ENCODE data around the gene P4HB. TPM values are rescaled to one million over a fixed set of nuclear protein-coding genes. Genes with fewer than 3 reads are reported as not detected.

Gene P4HB
- total and polyA plus RNA-seq, 8 donors, result 485 to 935 (median 547) TPM

GRCh38 chr17:81868674-81869220 lies 8.4 kb upstream of the P4HB start:
- no peak for TF ChIP-seq CTCF (IDR thresholded peaks at IDR 0.05)

GRCh38 chr17:81867991-81868673 lies 7.8 kb upstream of the P4HB start:
- H3K4me3 ChIP-seq, result no peak overlapping the region
- no peaks in the 10 kb centered on the region for H3K27me3 ChIP-seq
- intact Hi-C loops (cut with DNase I), result no loop called here
- H3K27ac ChIP-seq, result peak overlapping the region; percentile 7 to 53
- no peak for TF ChIP-seq CTCF (IDR thresholded peaks at IDR 0.05)
- peaks cover 4 to 52% of the 10 kb centered on the region in 2 donors for H3K36me3 ChIP-seq
- DNase-seq (no peak), ATAC-seq (no peak)
- H3K9me3 ChIP-seq, result no peaks in the 10 kb centered on the region
- H3K4me1 ChIP-seq, result peaks cover 18 to 88% of the 10 kb centered on the region in 2 donors

More at GRCh38 chr17:81868674-81869220, 8.4 kb upstream of the P4HB start:
- no peaks in the 10 kb centered on the region for H3K27me3 ChIP-seq
- intact Hi-C loops (cut with DNase I), result no loop called here
- DNase-seq (peak in 1 of 4 donors; percentile 53), ATAC-seq (peak; percentile 5)
- peaks cover 4 to 52% of the 10 kb centered on the region in 2 donors for H3K36me3 ChIP-seq
- peak overlapping the region in 1 of 2 donors; percentile 97 for H3K4me3 ChIP-seq
- H3K27ac ChIP-seq, result peak overlapping the region; percentile 7 to 98
- H3K9me3 ChIP-seq, result no peaks in the 10 kb centered on the region
- H3K4me1 ChIP-seq, result peaks cover 18 to 82% of the 10 kb centered on the region in 2 donors

GRCh38 chr17:81867170-81867990 lies 7.0 kb upstream of the P4HB start:
- Histone ChIP-seq H3K9me3 (no peaks in the 10 kb centered on the region), H3K27ac (peak overlapping the region in 1 of 2 donors; percentile 53), H3K36me3 (peaks cover 4 to 52% of the 10 kb centered on the region in 2 donors), H3K4me3 (no peak overlapping the region), H3K27me3 (no peaks in the 10 kb centered on the region), H3K4me1 (peaks cover 18 to 90% of the 10 kb centered on the region in 2 donors)
- TF ChIP-seq CTCF (IDR thresholded peaks at IDR 0.05), result no peak
- ATAC-seq, result no peak
- no peak for DNase-seq
- intact Hi-C loops (cut with DNase I), result no loop called here

GRCh38 chr17:81866440-81867169 lies 6.3 kb upstream of the P4HB start:
- DNase-seq, result no peak
- peaks cover 21 to 90% of the 10 kb centered on the region in 2 donors for H3K4me1 ChIP-seq
- no peak for TF ChIP-seq CTCF (IDR thresholded peaks at IDR 0.05)

More at GRCh38 chr17:81866440-81867169, 6.3 kb upstream of the P4HB start:
- intact Hi-C loops (cut with DNase I), result no loop called here
- H3K27ac ChIP-seq, result peak overlapping the region in 1 of 2 donors; percentile 53
- H3K36me3 ChIP-seq, result peaks cover 4 to 52% of the 10 kb centered on the region in 2 donors
- H3K4me3 ChIP-seq, result no peak overlapping the region
- no peaks in the 10 kb centered on the region for H3K27me3 ChIP-seq
- no peaks in the 10 kb centered on the region for H3K9me3 ChIP-seq
- no peak for ATAC-seq
